HG02798 (cell line): Measurements from ENCODE around the gene MANBA.
"Not testable (repeated sequence)": the region's sequence is repeated elsewhere in the genome, so short reads cannot be mapped to it uniquely, and the experiment has no call there.

Source experiments
- ATAC-seq: cut with Tn5 transposase; IDR thresholded peaks from one replicate; pipeline ENCODE4 v1.9.1; 2021; ENCODE audit warnings: mild to moderate bottlenecking; ENCODE audit not compliant: unreplicated experiment, poor library complexity

The MANBA gene

DNA sequence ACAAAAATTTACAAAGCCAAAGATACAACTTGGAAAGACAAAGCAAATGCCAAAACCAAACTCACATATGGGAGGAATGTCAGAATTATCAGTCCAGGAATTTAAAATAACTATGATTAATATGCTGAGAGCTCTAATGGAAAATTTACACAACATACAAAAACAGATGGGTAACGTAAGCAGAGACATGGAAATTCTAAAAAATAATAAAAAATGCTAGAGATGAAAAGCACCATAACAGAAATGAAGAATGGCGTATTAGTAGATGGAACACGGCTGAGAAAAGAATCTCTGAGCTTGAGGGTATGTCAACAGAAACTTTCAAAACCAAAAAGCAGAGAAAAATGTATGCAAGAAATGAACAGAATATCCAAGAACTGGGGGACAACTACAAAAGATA, 4.1 kb upstream of the MANBA start:
- no peak for ATAC-seq

DNA sequence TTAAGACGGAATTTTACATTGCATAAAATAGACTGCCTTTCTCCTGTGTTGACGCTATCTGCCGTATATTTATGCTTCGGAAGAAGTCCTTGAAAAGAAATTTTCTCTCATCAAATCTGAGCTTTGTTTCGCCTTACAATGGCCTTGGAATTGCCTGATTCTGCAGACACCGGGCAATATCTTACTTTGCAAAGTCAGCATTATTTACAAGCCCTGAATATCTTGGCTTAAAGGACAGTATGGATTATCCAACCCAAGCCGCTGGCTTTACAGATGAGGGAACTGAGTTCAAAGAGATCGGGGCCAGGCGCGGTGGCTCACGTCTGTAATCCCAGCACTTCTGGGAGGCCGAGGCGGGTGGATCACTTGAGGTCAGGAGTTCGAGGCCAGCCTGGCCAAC, 1.1 kb upstream of the MANBA start:
- ATAC-seq = no peak

DNA sequence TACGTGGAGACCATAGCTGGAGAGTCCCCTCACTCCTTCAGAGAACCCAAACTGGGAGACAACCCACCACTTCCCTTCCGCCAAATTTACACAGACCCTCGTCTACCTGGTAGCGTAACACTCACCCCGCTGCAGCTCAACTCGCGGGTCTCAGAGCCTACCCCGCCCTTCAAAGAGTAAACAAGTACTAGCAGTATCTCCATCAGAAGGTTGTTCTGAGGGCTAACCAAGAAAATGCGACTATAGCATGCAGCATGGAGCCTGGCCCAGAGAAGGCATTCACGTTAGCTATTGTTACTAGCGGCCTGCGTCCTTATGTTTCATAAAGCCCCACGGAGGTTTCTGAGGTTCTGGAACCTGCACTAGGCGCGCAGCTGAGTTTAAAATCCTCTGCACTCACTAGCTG, 531 bp upstream of the MANBA start:
- peak; percentile 11 for ATAC-seq

DNA sequence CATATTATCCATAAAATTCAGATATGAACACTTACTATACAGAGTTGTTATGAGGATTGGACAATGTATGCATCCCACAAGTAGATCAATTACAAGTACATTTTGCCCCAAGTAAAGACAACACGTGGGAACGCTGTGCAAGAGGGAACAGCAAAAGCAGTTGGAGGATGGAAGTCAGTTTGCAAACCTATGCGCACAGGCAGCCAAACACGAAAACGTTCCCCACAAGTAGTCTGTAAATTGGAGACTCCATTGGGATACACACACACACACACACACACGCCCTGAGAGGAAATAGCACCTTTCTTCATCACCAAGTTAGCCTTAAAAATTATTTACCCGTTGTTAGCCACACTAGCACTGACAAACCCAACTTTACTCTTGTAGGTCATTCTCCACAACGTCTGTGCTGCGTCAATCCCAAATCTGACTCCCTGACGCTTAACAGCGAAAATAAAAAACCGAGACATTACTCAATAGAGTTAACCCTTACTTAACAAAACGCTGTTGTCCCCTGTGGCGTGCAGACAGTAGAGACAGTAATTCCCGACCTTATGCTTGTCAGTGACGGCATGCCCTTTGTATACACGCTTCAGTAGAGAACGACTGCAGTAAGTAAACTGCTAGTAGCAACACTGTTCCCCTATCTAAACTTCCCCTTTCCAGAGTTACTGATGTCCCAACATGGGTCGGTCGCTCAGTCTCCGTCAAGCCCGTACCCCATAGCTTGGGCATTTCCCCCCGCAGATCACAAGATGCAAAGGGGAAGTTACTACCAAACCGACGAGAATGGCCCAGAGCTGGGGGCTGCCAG, 730 bp downstream of the MANBA start:
- peak; percentile 49 for ATAC-seq

DNA sequence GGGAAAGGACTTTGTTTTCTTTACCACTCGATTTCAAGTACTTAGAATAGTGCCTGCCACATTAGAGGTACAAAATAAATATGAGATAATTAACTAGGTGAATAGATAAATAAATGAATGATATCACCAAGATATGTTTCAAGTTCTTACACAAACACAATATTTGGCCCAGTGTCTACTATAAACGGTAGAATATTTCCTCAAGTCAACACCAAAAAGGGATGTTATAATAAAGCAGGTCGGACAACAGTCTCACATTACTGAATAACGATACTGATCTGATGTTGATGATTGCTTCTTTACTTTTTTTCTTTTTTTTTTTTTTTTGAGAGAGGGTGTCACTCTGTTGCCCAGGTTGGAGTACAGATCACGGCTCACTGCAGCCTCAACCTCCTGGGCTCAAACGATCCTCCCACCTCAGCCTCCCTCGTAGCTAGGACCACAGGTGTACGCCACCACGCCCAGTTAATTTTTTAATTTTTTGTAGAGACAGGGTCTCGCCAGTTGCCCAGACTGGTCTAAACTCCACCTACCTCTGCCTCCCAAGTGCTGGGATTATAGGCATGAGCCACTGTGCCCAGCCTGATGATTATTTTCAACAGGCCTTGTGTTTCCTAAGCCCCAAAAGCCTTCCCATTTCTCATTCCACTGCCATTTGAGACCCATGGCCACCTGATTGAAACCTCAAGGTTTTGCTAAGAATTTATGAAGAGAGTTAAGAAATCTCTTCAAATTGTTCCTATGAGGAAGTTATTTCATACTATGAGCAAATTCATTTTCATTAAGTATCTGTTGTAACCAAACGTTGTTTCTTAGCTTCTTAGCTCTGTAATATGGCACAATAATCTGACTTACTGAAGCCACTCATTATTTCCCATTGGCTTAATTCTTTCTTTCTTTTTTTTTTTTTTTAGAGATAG, 2.3 kb downstream of the MANBA start:
- no peak for ATAC-seq

DNA sequence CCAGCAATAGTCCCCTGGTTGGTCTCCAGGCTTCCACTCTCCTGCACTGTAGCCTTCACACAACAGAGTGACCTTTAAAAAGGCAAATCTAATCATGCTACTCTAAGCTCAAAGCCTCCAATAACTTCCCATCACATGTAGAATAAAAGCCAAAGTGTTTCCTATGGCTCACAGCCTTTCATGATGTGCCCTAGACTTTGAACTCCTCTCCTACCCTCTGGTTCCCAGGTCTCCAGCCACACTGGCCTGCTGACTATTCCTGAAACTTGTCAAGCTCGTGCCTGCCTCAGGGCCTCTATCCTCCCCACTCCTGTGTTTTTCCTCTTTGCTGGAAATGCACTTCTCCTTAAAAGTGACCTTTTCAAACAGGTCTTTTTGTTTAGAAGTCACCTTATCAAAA, 3.1 kb downstream of the MANBA start:
- no peak for ATAC-seq

DNA sequence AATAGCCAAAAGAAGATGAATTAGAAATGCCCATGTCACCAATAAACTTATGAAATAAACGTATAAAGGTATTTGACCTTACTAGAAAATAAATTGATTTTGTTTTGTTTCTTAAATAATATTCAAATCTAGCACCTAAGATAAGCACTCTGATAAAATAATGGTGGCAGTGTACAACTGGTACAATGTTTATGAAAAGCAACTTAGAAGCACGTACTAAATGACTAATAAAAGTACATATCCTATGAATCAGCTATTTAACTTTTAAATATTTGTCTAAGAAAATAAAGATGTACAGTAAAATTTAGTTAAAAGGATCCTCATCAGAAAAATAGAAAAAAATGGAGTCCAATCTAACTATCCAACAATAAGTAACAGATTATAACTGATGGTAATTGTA, 6.7 kb downstream of the MANBA start:
- no peak for ATAC-seq

DNA sequence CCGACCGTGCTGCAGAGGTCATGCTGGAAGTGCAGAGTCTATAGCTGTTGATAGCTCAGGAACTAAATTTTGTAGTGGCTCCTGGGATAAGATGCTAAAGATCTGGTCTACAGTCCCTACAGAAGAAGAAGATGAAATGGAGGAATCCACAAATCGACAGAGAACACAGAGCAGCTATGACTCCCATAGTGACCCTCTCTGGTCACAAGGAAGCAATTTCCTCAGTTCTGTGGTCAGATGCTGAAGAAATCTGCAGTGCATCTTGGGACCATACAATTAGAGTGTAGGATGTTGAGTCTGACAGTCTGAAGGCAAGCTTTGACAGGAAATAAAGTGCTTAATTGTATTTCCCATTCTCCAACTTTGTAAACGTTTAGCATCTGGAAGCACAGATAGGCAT, 8.8 kb downstream of the MANBA start:
- ATAC-seq = no peak

DNA sequence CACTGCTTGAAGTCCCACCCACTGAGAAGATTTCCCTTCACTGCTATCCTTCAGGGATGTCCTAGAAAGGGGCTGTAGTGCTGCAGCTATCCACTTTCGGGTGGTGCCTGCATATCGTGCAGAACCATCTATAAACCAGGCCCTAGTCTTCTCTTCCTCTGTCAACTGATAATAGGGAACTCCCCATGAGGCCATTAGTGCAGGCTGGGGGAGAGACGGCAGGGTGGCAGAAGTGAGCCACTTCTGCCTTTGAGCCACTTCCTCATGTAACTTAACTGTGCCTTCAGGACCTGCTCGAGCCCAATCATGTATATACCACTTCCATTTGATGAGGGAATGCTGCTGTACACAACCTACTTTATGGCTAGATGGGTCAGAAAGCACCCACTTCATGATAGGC, 17.4 kb downstream of the MANBA start:
- peak; percentile 99 for ATAC-seq

DNA sequence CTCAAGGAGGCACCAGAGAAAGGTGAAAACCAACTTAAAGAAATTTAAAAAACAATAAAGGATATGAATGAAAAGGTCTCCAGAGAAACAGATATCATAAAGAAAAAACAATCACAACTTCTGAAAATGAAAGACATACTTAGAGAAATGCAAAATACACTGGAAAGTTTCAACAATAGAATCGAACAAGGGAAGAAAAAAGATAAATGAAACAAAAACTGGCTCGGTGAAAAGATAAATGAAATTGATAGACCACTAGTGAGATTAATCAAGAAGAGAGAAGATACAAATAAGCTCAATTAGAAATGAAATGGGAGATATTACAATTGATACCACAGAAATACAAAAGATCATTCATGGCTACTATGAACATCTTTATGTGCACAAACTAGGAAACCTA, 22.0 kb downstream of the MANBA start:
- ATAC-seq = not testable (repeated sequence)

DNA sequence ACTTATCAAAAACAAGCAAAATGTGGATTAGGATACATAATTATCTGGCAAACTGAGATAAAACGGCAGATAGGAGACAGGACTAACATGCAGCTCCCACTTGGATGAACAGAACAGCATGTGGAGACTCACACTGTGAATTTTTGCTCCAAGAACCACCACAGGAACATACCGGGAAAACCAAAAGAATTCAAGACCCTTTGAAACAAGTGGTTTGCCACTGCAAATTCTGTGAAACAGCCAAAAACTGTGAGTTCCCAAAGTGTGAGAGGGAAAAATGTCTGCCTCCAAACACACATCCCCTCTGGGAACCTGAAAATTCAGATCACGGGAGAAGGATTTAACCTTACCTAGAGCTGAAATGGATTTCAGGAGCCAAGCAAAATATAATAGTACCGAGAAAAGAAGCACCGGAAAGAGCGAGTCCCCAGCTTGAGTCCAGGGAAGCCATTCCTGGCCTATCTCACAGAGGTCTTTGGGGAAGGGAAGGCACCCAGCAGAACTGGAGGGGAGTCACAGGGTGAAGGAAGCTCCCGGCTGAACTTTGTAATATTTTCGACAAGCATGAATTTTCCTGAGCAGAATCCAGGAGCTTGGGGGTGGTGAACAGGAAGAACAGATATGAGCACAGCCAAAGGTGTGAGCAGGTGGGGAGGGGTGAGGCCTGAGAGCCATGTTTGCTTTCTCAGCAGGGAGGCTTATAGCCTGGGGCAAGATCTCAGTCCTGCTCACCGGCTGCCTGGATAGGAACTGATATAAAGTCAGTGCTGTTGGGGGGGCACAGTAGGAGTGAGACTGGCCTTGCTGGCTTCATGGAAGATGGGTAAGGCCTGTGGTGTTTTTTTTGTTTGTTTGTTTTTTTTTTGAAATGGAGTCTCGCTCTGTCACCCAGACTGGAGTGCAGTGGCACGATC, 23.9 kb downstream of the MANBA start:
- ATAC-seq = no peak

DNA sequence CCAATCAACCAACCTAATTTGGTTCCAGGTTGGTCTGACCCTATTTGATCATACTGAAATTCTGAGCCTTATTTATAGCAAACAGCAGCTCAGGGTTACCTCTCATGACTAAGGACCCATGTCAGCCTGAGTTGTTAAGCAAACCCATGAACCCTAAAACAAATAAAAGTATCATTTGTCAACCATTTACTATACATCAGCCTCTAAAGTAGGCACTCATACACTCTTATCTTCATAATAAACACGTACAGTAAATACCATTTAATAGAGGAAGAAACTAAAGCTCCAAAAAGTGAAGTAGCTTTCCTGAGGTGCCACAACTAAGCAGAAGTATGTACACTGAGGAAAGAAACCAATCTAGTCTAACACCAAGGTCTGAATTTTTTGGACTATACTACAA, 25.2 kb downstream of the MANBA start:
- ATAC-seq = no peak

DNA sequence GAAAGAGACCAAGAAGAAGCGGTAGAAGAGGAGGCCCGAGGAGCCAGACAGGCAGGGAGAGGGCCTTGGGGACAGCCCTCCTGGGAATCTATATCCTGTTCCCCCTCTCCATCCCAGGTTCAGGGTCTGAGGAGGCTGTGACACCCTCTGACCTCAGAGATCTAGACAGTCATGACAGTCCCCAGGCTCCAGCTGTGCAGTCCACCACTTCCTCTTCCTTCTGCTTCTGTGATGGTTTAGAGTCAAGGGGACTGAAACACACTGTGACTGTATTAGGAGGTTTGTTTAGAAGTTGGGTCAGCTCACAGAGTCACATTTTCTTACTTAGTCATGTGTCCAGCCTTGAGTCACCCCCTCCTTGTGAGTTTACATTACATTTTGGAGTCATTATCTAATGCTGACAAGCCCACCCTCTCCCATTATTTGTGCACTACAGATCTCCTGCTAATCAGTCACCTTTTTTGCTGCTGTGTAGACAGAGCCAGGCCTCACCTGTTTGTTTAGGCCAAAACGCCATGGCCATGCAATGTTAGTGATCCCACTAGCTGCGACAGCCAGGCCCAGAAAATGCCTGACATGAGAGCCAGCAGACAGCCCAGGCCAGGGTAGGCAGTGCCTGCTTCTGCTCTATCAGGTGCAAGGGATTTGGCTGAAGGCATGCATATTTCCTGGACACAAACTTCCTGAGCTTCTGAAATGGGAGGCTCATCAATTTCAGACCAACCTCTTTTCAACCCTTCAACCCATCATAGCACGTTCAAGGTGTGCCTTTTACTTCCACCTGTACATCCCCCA, 26.0 kb downstream of the MANBA start:
- ATAC-seq = peak; percentile 99

DNA sequence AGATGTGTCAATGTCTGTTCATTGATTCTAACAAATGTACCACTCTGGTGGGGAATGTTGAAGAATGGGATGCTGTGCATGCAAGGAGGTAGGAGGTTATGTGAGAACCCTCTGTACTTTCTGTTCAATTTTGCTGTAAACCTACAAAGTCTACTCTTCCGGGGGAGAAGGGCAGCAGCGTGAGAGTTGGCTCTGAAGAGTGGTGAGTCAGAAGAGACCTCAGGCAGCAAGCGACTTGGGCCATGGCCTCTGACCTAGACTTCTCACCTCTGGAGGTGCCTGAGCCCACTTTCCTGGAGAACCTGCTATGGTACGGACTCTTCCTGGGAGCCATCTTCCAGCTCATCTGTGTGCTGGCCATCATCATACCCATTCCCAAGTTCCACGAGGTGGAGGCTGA, 26.7 kb downstream of the MANBA start:
- peak; percentile 56 for ATAC-seq

DNA sequence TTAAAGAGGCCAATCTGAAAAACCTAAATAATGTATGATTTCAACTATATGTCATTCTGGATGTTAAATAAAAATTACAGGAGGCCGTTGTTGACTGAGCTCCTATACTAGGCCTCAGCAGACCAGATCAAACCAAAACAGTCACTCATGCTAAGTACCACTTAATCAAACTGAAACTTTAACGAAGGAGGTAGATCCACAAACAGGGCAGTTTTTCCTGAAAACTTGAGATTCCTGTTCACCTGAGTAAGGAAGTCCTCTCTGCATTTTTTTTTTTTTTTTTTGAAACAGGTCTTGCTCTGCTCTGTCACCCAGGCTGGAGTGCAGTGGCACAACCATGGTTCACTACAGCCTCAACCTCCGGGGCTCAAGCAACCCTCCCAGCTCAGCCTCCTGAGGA, 27.7 kb downstream of the MANBA start:
- ATAC-seq = no peak

DNA sequence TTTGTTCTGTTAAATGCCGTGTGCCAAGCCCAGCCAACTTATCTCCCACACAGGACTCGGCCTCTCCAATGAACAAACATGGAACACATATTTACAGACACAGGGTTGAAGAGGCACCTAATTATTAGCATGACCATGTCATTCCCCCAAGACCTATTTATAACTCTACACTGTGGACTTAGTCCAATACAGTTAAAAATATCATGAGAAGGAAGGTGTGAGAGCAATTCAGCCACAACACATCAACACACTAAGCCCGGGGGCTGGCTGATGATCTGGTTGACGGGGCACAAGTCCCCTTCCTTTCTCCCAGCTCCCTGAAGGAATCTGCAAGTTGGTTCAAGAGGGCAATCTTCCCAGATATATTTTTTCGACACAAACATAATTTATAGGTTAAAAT, 28.1 kb downstream of the MANBA start:
- no peak for ATAC-seq

DNA sequence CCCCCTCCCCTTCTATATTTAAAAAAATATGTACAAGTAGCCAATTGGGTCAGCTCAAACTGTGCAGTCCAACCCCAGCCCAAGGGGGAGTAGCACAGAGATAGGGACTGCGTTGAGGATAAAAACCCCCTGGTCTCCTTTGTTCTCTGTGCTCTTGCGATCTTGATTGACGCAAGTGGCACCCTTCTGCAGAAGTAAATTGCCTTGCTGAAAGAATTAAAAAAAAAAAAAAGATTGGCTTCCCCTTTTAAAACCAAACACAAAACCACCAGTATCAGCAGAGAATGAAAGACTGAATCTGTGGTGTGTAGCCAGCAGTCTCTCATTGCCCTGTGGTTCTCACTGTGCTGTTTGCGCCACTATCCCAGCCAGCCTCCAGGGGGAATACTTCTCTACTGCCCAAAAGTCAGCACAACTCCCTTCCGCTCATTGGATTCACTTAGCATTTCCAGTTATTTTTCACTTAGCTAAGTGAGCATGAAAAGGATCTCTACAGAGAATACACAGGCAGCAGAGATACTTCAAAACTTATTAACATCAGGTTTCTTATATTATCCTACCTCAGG, 29.7 kb downstream of the MANBA start:
- ATAC-seq = no peak

DNA sequence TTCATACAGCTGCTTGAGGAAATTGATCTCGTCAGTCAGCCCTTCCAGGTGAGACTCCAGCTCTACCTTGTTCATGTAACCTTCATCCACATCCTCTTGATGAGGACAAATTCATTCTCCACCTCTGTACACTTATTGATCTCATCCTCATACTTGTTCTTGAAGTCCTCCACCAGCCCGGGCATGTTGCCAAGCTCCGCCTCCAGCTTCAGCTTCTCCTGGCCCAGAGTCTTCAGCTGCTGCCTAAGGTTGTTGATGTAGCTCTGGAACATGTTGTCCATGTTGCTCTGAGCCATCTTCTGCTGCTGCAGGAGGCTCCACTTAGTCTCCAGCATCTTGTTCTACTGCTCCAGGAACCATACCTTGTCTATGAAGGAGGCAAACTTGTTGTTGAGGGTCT, 31.3 kb downstream of the MANBA start:
- not testable (repeated sequence) for ATAC-seq

DNA sequence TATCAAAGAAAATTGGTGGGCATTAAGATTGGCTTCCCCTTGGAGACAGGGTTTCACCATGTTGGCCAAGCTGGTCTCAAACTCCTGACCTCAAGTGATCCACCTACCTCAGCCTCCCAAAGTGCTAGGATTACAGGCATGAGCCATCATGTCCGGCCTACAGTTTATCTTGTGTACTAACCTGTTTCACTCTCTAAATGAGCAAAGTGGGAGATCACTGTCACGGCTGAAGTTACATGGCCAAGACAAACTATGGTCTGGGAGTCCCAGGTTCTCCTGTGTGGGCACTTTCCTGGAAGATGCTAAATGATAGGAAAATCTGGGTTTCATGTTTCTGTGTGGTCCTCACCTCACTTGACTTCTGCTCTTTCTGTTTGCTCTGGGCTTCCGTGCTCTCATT, 33.8 kb downstream of the MANBA start:
- not testable (repeated sequence) for ATAC-seq
